ENCODE data around the gene CDK5RAP3. TPM values are rescaled to one million over a fixed set of nuclear protein-coding genes. Genes with fewer than 3 reads are reported as not detected.
"Not testable (repeated sequence)": the region's sequence is repeated elsewhere in the genome, so short reads cannot be mapped to it uniquely, and the experiment has no call there.

Gene CDK5RAP3
- total RNA-seq, 2 experiments from 2014 or later: 206 to 224 TPM

DNA sequence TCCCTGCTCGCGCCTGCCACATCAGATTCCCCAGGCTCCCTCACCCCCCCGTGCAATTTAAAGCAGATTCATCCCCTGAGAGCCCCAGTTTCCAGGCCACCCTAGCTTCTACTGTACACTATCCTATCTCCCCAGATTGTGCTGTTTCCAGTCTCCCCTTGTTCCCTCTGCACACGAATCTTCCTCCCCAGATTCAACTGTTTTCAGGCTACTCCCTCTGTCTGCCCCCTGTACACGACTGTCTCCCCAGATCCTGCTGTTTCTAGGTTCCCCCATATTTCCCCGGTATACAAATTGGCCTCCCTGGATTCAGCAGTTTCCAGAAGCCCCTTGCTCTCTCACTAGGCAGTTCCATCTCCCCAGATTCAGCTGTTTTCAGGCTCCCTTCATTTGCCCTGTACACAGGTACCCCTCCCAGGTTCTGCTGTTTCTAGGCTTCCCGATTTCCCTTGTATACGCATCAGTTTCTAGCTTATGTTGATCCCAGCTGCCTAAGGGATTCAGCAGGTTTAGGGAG, 43.7 kb downstream of the CDK5RAP3 start:
- Mint-ChIP-seq H3K36me3 (ENCODE audit: low read depth) (no peaks in the 10 kb centered on the region), H3K27ac (no peak overlapping the region), H3K9me3 (no peaks in the 10 kb centered on the region), H3K27me3 (peaks cover 57% of the 10 kb centered on the region), H3K4me1 (ENCODE audit: low read depth) (peaks cover 16% of the 10 kb centered on the region), H3K4me3 (no peak overlapping the region)
- H3K36me3 ChIP-seq (ENCODE audit: insufficient read depth, low read length): no peaks in the 10 kb centered on the region
- POLR2A ChIA-PET: interaction anchor here (0.5 kb wide), 1 partner anchor 175 kb away, joined by 3 read pairs; no protein-coding TSS in a partner anchor
- TF ChIP-seq CTCF (IDR thresholded peaks at IDR 0.05): no peak
- CTCF ChIA-PET: no interaction called here
- peaks cover 27 to 42% of the 10 kb centered on the region in 2 experiments for H3K27me3 ChIP-seq (ENCODE audit: control insufficient read depth in 1 of 2, insufficient read depth in 2 of 2, low read length in 2 of 2)
- ATAC-seq (ENCODE audit: poor library complexity) (no peak), DNase-seq (no peak)
- intact Hi-C loops (cut with DNase I, micrococcal nuclease): loop anchor here in 1 of 2 experiments (5.0 kb wide), 1 partner anchor 172 kb away; the partner anchor contains the start of gene SCRN2
- peaks cover 14% of the 10 kb centered on the region for H3K4me1 ChIP-seq (ENCODE audit: insufficient read depth, low read length)
- H3K4me3 ChIP-seq (ENCODE audit: low read length): no peak overlapping the region
- H3K9me3 ChIP-seq (ENCODE audit: control insufficient read depth in 1 of 2, insufficient read depth in 1 of 2, low read length in 2 of 2): no peaks in the 10 kb centered on the region
- H3K27ac ChIP-seq (ENCODE audit: low read depth in 1 of 2, low read length in 2 of 2): no peak overlapping the region

DNA sequence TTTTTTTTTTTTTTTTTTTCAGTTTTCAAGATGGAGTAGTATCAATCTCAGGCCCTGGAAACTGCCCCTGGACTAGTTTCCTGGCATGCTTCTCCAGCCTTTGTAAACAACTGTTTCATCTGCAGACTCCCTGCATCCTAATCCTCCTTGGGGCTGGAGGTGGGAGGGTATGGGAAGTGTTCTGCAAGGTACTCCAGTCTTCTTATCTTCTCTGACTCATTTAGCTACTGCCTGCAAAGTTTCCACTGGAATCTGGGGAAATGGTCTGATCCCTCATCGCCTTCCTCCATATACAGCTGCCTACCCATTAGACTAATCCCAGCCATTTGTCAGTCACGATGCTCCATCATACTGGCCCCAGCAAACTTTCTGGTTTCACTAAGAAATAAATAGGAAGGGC, 45.2 kb downstream of the CDK5RAP3 start:
- DNase-seq (no peak), ATAC-seq (ENCODE audit: poor library complexity) (no peak)
- Mint-ChIP-seq H3K4me1 (ENCODE audit: low read depth) (peaks cover 16% of the 10 kb centered on the region), H3K4me3 (no peak overlapping the region), H3K27me3 (peaks cover 60% of the 10 kb centered on the region), H3K27ac (no peak overlapping the region), H3K36me3 (ENCODE audit: low read depth) (no peaks in the 10 kb centered on the region), H3K9me3 (no peaks in the 10 kb centered on the region)
- Histone ChIP-seq H3K27ac (ENCODE audit: low read depth in 1 of 2, low read length in 2 of 2) (no peak overlapping the region), H3K27me3 (ENCODE audit: control insufficient read depth in 1 of 2, insufficient read depth in 2 of 2, low read length in 2 of 2) (peaks cover 25 to 34% of the 10 kb centered on the region in 2 experiments), H3K9me3 (ENCODE audit: control insufficient read depth in 1 of 2, insufficient read depth in 1 of 2, low read length in 2 of 2) (no peaks in the 10 kb centered on the region), H3K36me3 (ENCODE audit: insufficient read depth, low read length) (no peaks in the 10 kb centered on the region), H3K4me1 (ENCODE audit: insufficient read depth, low read length) (peaks cover 14% of the 10 kb centered on the region), H3K4me3 (ENCODE audit: low read length) (no peak overlapping the region)
- intact Hi-C loops (cut with DNase I, micrococcal nuclease): loop anchor here in 1 of 2 experiments (5.0 kb wide), 1 partner anchor 174 kb away; the partner anchor contains the start of gene SCRN2
- POLR2A ChIA-PET: no interaction called here
- no peak for TF ChIP-seq CTCF (IDR thresholded peaks at IDR 0.05)
- CTCF ChIA-PET: interaction anchor here (0.6 kb wide), 1 partner anchor 327 kb away, joined by 3 read pairs; no protein-coding TSS in a partner anchor

GRCh38 chr17:48017817-48018158, 46.9 kb downstream of the CDK5RAP3 start:
- H3K4me1 Mint-ChIP-seq (ENCODE audit: low read depth); DNase-seq; H3K4me3 Mint-ChIP-seq; H3K36me3 ChIP-seq (ENCODE audit: insufficient read depth, low read length); H3K36me3 Mint-ChIP-seq (ENCODE audit: low read depth); ATAC-seq (ENCODE audit: poor library complexity); H3K27ac ChIP-seq (ENCODE audit: low read depth in 1 of 2, low read length in 2 of 2); H3K9me3 ChIP-seq (ENCODE audit: control insufficient read depth in 1 of 2, insufficient read depth in 1 of 2, low read length in 2 of 2); H3K4me3 ChIP-seq (ENCODE audit: low read length); H3K9me3 Mint-ChIP-seq; H3K27ac Mint-ChIP-seq; POLR2A ChIA-PET; H3K4me1 ChIP-seq (ENCODE audit: insufficient read depth, low read length): not testable (repeated sequence)
- peaks cover 12 to 23% of the 10 kb centered on the region in 2 experiments for H3K27me3 ChIP-seq (ENCODE audit: control insufficient read depth in 1 of 2, insufficient read depth in 2 of 2, low read length in 2 of 2)
- CTCF ChIA-PET: interaction anchor here (1.1 to 2.1 kb wide), 3 partner anchors 9 to 47 kb away, joined by 3 to 7 read pairs (median 6); partner anchors contain the start of gene CDK5RAP3
- peaks cover 60% of the 10 kb centered on the region for H3K27me3 Mint-ChIP-seq
- intact Hi-C loops (cut with DNase I, micrococcal nuclease): loop anchor here in 1 of 2 experiments (5.0 kb wide), 1 partner anchor 175 kb away; the partner anchor contains the start of gene SCRN2

All from CD4-positive, alpha-beta T cell (primary cell).